H1 (cell line): Measurements from ENCODE around the gene OTUD3.

Source experiments
- CBX8 ChIP-seq: fragments of 300-800, 300-1000 bp; sonication (generic); IDR thresholded peaks from 2 replicates; pipeline ENCODE4 v1.7.1; 2016; ENCODE audit warnings: low read depth, low read length, borderline replicate concordance
- JUN ChIP-seq: IDR thresholded peaks from 2 replicates; pipeline ENCODE4 v1.6.1; 2011; ENCODE audit warnings: low read depth, mild to moderate bottlenecking, improper control_type of control experiment, low read length
- JUND ChIP-seq: IDR thresholded peaks from 2 replicates; pipeline ENCODE4 v1.6.1; 2011; ENCODE audit warnings: mild to moderate bottlenecking, improper control_type of control experiment, low read length
- KDM5A ChIP-seq: fragments of 200-600 bp; IDR thresholded peaks from 2 replicates; pipeline ENCODE4 v1.7.1; 2012; ENCODE audit warnings: mild to moderate bottlenecking, low read length, inconsistent platforms, mixed read lengths
- MAFK ChIP-seq: IDR thresholded peaks from 2 replicates; pipeline ENCODE4 v1.6.1; 2012; ENCODE audit warnings: low read depth, mild to moderate bottlenecking, improper control_type of control experiment, low read length
- MAX ChIP-seq: IDR thresholded peaks from 2 replicates; pipeline ENCODE4 v1.6.1; 2012; ENCODE audit warnings: inconsistent platforms
- NRF1 ChIP-seq: IDR thresholded peaks from 2 replicates; pipeline ENCODE4 v1.6.1; 2011; ENCODE audit warnings: mild to moderate bottlenecking, low read depth, low read length, improper control_type of control experiment
- PHF8 ChIP-seq: fragments of 200-600 bp; sonication (generic); conservative IDR thresholded peaks from 2 replicates; pipeline ENCODE4 v1.7.1; 2012; ENCODE audit warnings: low read depth, mild to moderate bottlenecking, inconsistent platforms, low read length, moderate library complexity
- POLR2AphosphoS5 ChIP-seq: IDR thresholded peaks from 2 replicates; pipeline ENCODE4 v1.6.1; 2011; ENCODE audit warnings: low read depth, low read length
- SRF ChIP-seq: IDR thresholded peaks from 2 replicates; pipeline ENCODE4 v1.6.1; 2011; ENCODE audit warnings: mild to moderate bottlenecking, low read depth, low read length, moderate library complexity
- TF ChIP-seq, protein P1 (sequence below), 3 experiments: IDR thresholded peaks; 1 replicate in 2 of 3; 2 replicates in 1 of 3; pipeline versions ENCODE4 v1.5.1 to v1.6.1; 2011; ENCODE audit warnings: low read length in 3 of 3, mild to moderate bottlenecking in 3 of 3, inconsistent platforms in 2 of 3, low read depth in 1 of 3, moderate library complexity in 1 of 3; ENCODE audit not compliant: insufficient read depth in 1 of 3; ENCODE audit errors: control extremely low read depth in 1 of 3
- TF ChIP-seq, protein P2 (sequence below): IDR thresholded peaks from 2 replicates; pipeline ENCODE4 v1.6.1; 2012; ENCODE audit warnings: inconsistent platforms
- TF ChIP-seq, protein P3 (sequence below): IDR thresholded peaks from 2 replicates; pipeline ENCODE4 v1.6.1; 2011; ENCODE audit warnings: low read length, improper control_type of control experiment

GRCh38 chr1:19844731-19845495, 37.3 kb upstream of the OTUD3 start:
- no peak for TF ChIP-seq MAX
- no peak for TF ChIP-seq JUN
- TF ChIP-seq, protein P1, sequence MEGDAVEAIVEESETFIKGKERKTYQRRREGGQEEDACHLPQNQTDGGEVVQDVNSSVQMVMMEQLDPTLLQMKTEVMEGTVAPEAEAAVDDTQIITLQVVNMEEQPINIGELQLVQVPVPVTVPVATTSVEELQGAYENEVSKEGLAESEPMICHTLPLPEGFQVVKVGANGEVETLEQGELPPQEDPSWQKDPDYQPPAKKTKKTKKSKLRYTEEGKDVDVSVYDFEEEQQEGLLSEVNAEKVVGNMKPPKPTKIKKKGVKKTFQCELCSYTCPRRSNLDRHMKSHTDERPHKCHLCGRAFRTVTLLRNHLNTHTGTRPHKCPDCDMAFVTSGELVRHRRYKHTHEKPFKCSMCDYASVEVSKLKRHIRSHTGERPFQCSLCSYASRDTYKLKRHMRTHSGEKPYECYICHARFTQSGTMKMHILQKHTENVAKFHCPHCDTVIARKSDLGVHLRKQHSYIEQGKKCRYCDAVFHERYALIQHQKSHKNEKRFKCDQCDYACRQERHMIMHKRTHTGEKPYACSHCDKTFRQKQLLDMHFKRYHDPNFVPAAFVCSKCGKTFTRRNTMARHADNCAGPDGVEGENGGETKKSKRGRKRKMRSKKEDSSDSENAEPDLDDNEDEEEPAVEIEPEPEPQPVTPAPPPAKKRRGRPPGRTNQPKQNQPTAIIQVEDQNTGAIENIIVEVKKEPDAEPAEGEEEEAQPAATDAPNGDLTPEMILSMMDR (IDR thresholded peaks at IDR 0.05; ENCODE audit: control extremely low read depth in 1 of 3, insufficient read depth in 1 of 3, low read depth in 1 of 3, low read length in 3 of 3): no peak
- TF ChIP-seq CBX8: no peak
- TF ChIP-seq NRF1: no peak
- no peak for TF ChIP-seq JUND
- no peak for TF ChIP-seq KDM5A
- TF ChIP-seq, protein P2, sequence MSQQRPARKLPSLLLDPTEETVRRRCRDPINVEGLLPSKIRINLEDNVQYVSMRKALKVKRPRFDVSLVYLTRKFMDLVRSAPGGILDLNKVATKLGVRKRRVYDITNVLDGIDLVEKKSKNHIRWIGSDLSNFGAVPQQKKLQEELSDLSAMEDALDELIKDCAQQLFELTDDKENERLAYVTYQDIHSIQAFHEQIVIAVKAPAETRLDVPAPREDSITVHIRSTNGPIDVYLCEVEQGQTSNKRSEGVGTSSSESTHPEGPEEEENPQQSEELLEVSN: no peak
- no peak for TF ChIP-seq SRF
- TF ChIP-seq, protein P3, sequence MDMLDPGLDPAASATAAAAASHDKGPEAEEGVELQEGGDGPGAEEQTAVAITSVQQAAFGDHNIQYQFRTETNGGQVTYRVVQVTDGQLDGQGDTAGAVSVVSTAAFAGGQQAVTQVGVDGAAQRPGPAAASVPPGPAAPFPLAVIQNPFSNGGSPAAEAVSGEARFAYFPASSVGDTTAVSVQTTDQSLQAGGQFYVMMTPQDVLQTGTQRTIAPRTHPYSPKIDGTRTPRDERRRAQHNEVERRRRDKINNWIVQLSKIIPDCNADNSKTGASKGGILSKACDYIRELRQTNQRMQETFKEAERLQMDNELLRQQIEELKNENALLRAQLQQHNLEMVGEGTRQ: no peak
- TF ChIP-seq PHF8: no peak
- TF ChIP-seq POLR2AphosphoS5: no peak
- TF ChIP-seq MAFK: peak; percentile 86
